CD4-positive, CD25-positive, alpha-beta regulatory T cell (primary cell): ENCODE results near the gene DAGLB. TPM values are rescaled to one million over a fixed set of nuclear protein-coding genes. Genes with fewer than 3 reads are reported as not detected.
"Not testable (repeated sequence)": the region's sequence is repeated elsewhere in the genome, so short reads cannot be mapped to it uniquely, and the experiment has no call there.

ENCODE experiments used
- ATAC-seq, 2 donors: fragments of 150-1000 bp; cut with Tn5 transposase; one replicate each; pipeline ENCODE4 v1.10.0; 2021; ENCODE audit warnings: low read depth in 2 of 2, moderate number of reproducible peaks in 2 of 2, moderate library complexity in 1 of 2
- DNase-seq, 3 donors: peaks; one replicate each; pipeline versions ENCODE4 v3.0.0 to v3.0.0-alpha.2; 2012 to 2022; ENCODE audit warnings: mixed read lengths in 1 of 3
- H3K27ac ChIP-seq: one replicate; pipeline ENCODE4 v1.7.0; 2013; ENCODE audit warnings: mild to moderate bottlenecking, low read length; ENCODE audit not compliant: insufficient read depth, poor library complexity, severe bottlenecking
- H3K27me3 ChIP-seq: one replicate; pipeline ENCODE4 v1.7.0; 2013; ENCODE audit warnings: low read length; ENCODE audit not compliant: control insufficient read depth, insufficient read depth
- H3K36me3 ChIP-seq: one replicate; pipeline ENCODE4 v1.7.0; 2013; ENCODE audit warnings: mild to moderate bottlenecking, low read length, moderate library complexity; ENCODE audit not compliant: control insufficient read depth, insufficient read depth
- H3K4me1 ChIP-seq: 2 replicates; pipeline ENCODE4 v1.7.0; 2013; ENCODE audit warnings: mild to moderate bottlenecking, low read length; ENCODE audit not compliant: insufficient read depth, control insufficient read depth, poor library complexity, severe bottlenecking
- H3K4me3 ChIP-seq: one replicate; pipeline ENCODE4 v1.7.0; 2013; ENCODE audit warnings: low read depth, mild to moderate bottlenecking, low read length, moderate library complexity
- H3K9me3 ChIP-seq, 2 experiments: 1 replicate in 1 of 2; 2 replicates in 1 of 2; pipeline ENCODE4 v1.7.0; 2013; ENCODE audit warnings: low read length in 2 of 2, mild to moderate bottlenecking in 1 of 2, moderate library complexity in 1 of 2; ENCODE audit not compliant: control insufficient read depth in 2 of 2
- H3K27ac Mint-ChIP-seq, 3 donors: one replicate each; pipeline ENCODE4 v1.8.0; 2020 to 2022; ENCODE audit warnings: mild to moderate bottlenecking in 3 of 3, mixed read lengths in 3 of 3, moderate library complexity in 2 of 3
- H3K27me3 Mint-ChIP-seq: one replicate; pipeline ENCODE4 v1.8.0; 2022; ENCODE audit warnings: mild to moderate bottlenecking, mixed read lengths
- H3K36me3 Mint-ChIP-seq: one replicate; pipeline ENCODE4 v1.8.0; 2020; ENCODE audit warnings: mixed read lengths
- H3K4me1 Mint-ChIP-seq, 4 donors: one replicate each; pipeline ENCODE4 v1.8.0; 2020 to 2022; ENCODE audit warnings: mixed read lengths in 4 of 4, mild to moderate bottlenecking in 1 of 4
- H3K4me3 Mint-ChIP-seq, 4 donors: one replicate each; pipeline ENCODE4 v1.8.0; 2020 to 2022; ENCODE audit warnings: mild to moderate bottlenecking in 4 of 4, mixed read lengths in 4 of 4, moderate library complexity in 3 of 4
- H3K9me3 Mint-ChIP-seq, 7 donors: one replicate each; pipeline ENCODE4 v1.8.0; 2020 to 2022; ENCODE audit warnings: mixed read lengths in 7 of 7, mild to moderate bottlenecking in 3 of 7, moderate library complexity in 2 of 7
- polyA plus RNA-seq, 4 donors: library from polyadenylated mRNA; unstranded; fragments of 300-500 nt; fragmentation: Illumina TruSeq; gene quantifications; one replicate each; pipeline ENCODE4 v1.2.3, GENCODE V29; 2021
- total RNA-seq: library from RNA; stranded (reverse); gene quantifications from one replicate; pipeline ENCODE4 v1.2.3, GENCODE V29; 2022

The DAGLB gene
- total and polyA plus RNA-seq, 5 donors from 2014 or later: 5.9 to 33.2 (median 12.0) TPM

GRCh38 chr7:6401536-6401935 lies 46.2 kb downstream of the DAGLB start:
- Histone ChIP-seq H3K27me3 (no peaks in the 10 kb centered on the region), H3K9me3 (no peaks in the 10 kb centered on the region), H3K27ac (no peak overlapping the region), H3K4me3 (no peak overlapping the region), H3K4me1 (no peaks in the 10 kb centered on the region), H3K36me3 (peaks cover 56% of the 10 kb centered on the region)
- Mint-ChIP-seq H3K36me3 (peaks cover 29% of the 10 kb centered on the region), H3K9me3 (no peaks in the 10 kb centered on the region), H3K4me3 (no peak overlapping the region), H3K4me1 (peaks cover 7 to 19% (median 15%) of the 10 kb centered on the region in 4 donors), H3K27me3 (no peaks in the 10 kb centered on the region), H3K27ac (no peak overlapping the region)
- ATAC-seq (no peak), DNase-seq (no peak)

DNA sequence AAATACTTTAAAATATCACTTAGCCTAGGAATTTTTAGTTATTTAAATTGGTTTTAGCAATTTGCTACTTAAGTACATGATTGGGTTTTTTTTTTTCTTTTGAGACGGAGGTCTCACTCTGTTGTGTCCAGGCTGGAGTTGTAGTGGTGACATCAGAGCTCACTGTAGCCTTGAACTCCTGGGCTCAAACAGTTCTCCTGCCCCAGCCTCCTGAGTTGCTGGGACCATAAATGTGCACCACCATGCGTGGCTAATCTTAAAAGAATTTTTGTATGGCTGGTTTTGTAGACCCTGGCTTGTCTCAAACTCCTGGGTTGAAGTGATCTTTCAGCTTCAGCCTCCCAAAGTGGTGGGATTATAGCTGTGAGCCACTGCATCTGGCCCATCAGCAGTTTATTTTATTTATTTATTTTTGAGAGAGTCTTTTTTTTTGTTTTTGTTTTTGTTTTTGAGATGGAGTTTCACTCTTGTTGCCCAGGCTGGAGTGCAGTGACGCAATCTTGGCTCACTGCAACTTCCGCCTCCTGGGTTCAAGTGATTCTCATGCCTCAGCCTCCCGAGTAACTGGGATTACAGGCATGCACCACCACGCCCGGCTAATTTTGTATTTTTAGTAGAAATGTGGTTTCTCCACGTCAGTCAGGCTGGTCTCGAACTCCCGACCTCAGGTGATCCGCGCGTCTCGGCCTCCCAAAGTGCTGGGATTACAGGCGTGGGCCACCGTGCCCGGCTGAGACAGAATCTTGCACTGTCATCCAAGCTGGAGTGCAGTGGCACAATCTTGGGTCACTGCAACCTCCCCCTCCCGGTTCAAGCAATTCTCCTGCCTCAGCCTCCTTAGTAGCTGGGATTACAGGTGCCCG lies 47.3 kb downstream of the DAGLB start:
- ATAC-seq, H3K4me3 ChIP-seq, H3K4me3 Mint-ChIP-seq, DNase-seq, H3K4me1 ChIP-seq, H3K9me3 Mint-ChIP-seq, H3K9me3 ChIP-seq, H3K27ac ChIP-seq, H3K27me3 Mint-ChIP-seq, H3K27me3 ChIP-seq: not testable (repeated sequence)
- peak overlapping the region in 1 of 3 donors; percentile 8 for H3K27ac Mint-ChIP-seq
- peaks cover 30% of the 10 kb centered on the region for H3K36me3 Mint-ChIP-seq
- H3K36me3 ChIP-seq: peaks cover 46% of the 10 kb centered on the region
- peaks cover 13 to 30% (median 26%) of the 10 kb centered on the region in 4 donors for H3K4me1 Mint-ChIP-seq

GRCh38 chr7:6399351-6399750 lies 48.4 kb downstream of the DAGLB start:
- peaks cover 29% of the 10 kb centered on the region for H3K36me3 Mint-ChIP-seq
- peak overlapping the region in 1 of 3 donors; percentile 66 for H3K27ac Mint-ChIP-seq

DNA sequence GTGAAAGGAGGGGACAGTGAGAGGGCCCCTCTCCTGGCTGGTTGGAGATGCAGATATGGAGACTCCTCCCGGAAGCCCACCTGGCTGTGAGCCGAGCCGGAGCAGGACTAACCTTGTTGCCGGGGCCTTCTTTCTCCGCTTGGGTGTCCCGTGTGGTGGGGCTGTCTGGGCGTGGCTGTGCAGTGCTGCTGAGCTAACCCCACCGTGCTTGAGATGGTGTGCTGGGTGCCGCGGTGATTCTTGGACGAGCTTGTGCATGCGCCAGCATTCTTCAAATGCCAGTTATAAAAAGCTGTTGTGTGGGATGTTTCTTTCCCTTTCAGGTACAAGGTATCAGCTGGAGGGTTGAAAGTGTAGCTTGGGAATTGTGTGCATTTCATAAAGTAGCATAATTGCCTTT lies 48.8 kb downstream of the DAGLB start:
- H3K27ac ChIP-seq: no peak overlapping the region
- no peak overlapping the region for H3K4me3 Mint-ChIP-seq
- no peak overlapping the region for H3K4me3 ChIP-seq
- H3K27me3 ChIP-seq: no peaks in the 10 kb centered on the region
- H3K4me1 Mint-ChIP-seq: peaks cover 17 to 44% (median 32%) of the 10 kb centered on the region in 4 donors
- ATAC-seq (no peak), DNase-seq (no peak)
- no peaks in the 10 kb centered on the region for H3K4me1 ChIP-seq
- H3K36me3 ChIP-seq: peaks cover 48% of the 10 kb centered on the region
- H3K9me3 ChIP-seq: no peaks in the 10 kb centered on the region
- H3K9me3 Mint-ChIP-seq: no peaks in the 10 kb centered on the region
- peak overlapping the region in 1 of 3 donors; percentile 66 for H3K27ac Mint-ChIP-seq
- H3K36me3 Mint-ChIP-seq: peaks cover 31% of the 10 kb centered on the region
- H3K27me3 Mint-ChIP-seq: no peaks in the 10 kb centered on the region

More at GRCh38 chr7:6399351-6399750, 48.4 kb downstream of the DAGLB start:
- Mint-ChIP-seq H3K27me3 (no peaks in the 10 kb centered on the region), H3K9me3 (no peaks in the 10 kb centered on the region), H3K4me1 (peaks cover 17 to 40% (median 30%) of the 10 kb centered on the region in 4 donors), H3K4me3 (no peak overlapping the region)
- Histone ChIP-seq H3K4me3 (no peak overlapping the region), H3K36me3 (peaks cover 47% of the 10 kb centered on the region), H3K27ac (no peak overlapping the region), H3K27me3 (no peaks in the 10 kb centered on the region), H3K9me3 (no peaks in the 10 kb centered on the region), H3K4me1 (no peaks in the 10 kb centered on the region)
- DNase-seq (no peak), ATAC-seq (no peak)

- H3K27ac ChIP-seq, H3K9me3 ChIP-seq, H3K9me3 Mint-ChIP-seq, H3K4me3 Mint-ChIP-seq, H3K4me3 ChIP-seq, H3K27me3 Mint-ChIP-seq, DNase-seq, H3K27me3 ChIP-seq, H3K4me1 ChIP-seq, ATAC-seq: not testable (repeated sequence)
- Mint-ChIP-seq H3K4me1 (peaks cover 17 to 54% (median 38%) of the 10 kb centered on the region in 4 donors), H3K27ac (peak overlapping the region in 1 of 3 donors; percentile 32), H3K36me3 (peaks cover 33% of the 10 kb centered on the region)
- H3K36me3 ChIP-seq: peaks cover 48% of the 10 kb centered on the region
Observed at GRCh38 chr7:6397759-6398495, 49.8 kb downstream of the DAGLB start.

DNA sequence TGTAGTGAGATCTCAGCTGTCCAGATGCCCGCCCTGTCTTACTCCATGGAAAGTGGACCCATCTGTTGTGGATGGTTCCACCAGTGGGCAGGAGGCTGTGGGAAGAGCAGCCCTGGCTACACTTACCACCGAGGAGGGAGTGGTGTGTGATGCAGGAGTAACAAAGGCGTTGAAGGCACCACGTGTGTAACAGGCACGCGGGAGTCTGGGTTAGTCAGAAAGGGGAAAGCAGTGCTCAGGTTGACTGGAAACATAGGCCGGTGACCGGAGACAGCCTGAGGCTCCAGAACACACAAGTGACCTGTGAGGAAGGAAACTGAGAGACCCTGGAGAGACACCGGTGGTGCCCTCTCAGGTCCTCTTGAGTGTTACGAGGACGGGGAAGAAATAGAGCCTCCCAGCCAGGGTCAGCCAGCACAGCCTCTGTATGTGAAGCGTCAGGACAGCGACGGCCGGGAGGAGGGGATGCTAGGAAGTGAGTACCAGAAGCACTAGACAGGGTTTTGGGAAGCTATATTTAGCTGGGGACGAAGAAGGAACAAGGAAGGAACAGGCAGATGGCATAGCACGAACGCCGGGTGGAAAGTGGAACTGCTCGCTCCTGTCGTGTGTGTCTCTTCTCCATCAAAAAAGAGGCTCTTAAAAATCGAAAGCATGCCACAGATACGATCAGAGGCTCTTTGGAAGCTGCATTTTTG lies 51.7 kb downstream of the DAGLB start:
- Mint-ChIP-seq H3K9me3 (no peaks in the 10 kb centered on the region), H3K4me1 (peaks cover 21 to 68% (median 49%) of the 10 kb centered on the region in 4 donors), H3K27ac (peak overlapping the region in 2 of 3 donors; percentile 74 to 83), H3K27me3 (no peaks in the 10 kb centered on the region), H3K36me3 (peaks cover 36% of the 10 kb centered on the region), H3K4me3 (peak overlapping the region in 1 of 4 donors; percentile 38)
- ATAC-seq (no peak), DNase-seq (no peak)
- no peak overlapping the region for H3K4me3 ChIP-seq
- peaks cover 6% of the 10 kb centered on the region for H3K4me1 ChIP-seq
- H3K27ac ChIP-seq: no peak overlapping the region
- no peaks in the 10 kb centered on the region for H3K27me3 ChIP-seq
- no peaks in the 10 kb centered on the region for H3K9me3 ChIP-seq
- H3K36me3 ChIP-seq: peaks cover 50% of the 10 kb centered on the region

GRCh38 chr7:6394114-6394513 lies 53.6 kb downstream of the DAGLB start:
- Mint-ChIP-seq H3K27me3 (no peaks in the 10 kb centered on the region), H3K4me3 (no peak overlapping the region), H3K4me1 (peaks cover 21 to 66% (median 48%) of the 10 kb centered on the region in 4 donors), H3K27ac (peak overlapping the region in 2 of 3 donors; percentile 66 to 79), H3K9me3 (no peaks in the 10 kb centered on the region), H3K36me3 (peaks cover 36% of the 10 kb centered on the region)
- Histone ChIP-seq H3K27ac (no peak overlapping the region), H3K9me3 (no peaks in the 10 kb centered on the region), H3K4me1 (peaks cover 6% of the 10 kb centered on the region), H3K4me3 (no peak overlapping the region), H3K27me3 (no peaks in the 10 kb centered on the region), H3K36me3 (peaks cover 58% of the 10 kb centered on the region)
- ATAC-seq: no peak
- no peak for DNase-seq
